ENCODE measurements around the gene TMEM132C.

Gene TMEM132C

GRCh38 chr12:128288357-128288756 lies 21.4 kb downstream of the TMEM132C start:
- no peak for DNase-seq (ENCODE audit: low read depth, low spot score)

GRCh38 chr12:128288896-128289295 lies 21.9 kb downstream of the TMEM132C start:
- no peak for DNase-seq (ENCODE audit: low read depth, low spot score)

- DNase-seq (ENCODE audit: low read depth, low spot score): no peak
Measured at GRCh38 chr12:128290938-128291337, 24.0 kb downstream of the TMEM132C start.

GRCh38 chr12:128298091-128298748 lies 31.2 kb downstream of the TMEM132C start:
- DNase-seq (ENCODE audit: low read depth, low spot score): no peak

- DNase-seq (ENCODE audit: low read depth, low spot score): no peak
Measured at GRCh38 chr12:128305336-128305892, 38.4 kb downstream of the TMEM132C start.

- DNase-seq (ENCODE audit: low read depth, low spot score): no peak
Measured at GRCh38 chr12:128307791-128308190, 40.8 kb downstream of the TMEM132C start.

GRCh38 chr12:128312661-128313060 lies 45.7 kb downstream of the TMEM132C start:
- no peak for DNase-seq (ENCODE audit: low read depth, low spot score)

- DNase-seq (ENCODE audit: low read depth, low spot score): no peak
Measured at GRCh38 chr12:128313931-128314330, 47.0 kb downstream of the TMEM132C start.

- no peak for DNase-seq (ENCODE audit: low read depth, low spot score)
Measured at GRCh38 chr12:128314611-128315010, 47.6 kb downstream of the TMEM132C start.

GRCh38 chr12:128316078-128316477 lies 49.1 kb downstream of the TMEM132C start:
- DNase-seq (ENCODE audit: low read depth, low spot score): no peak

GRCh38 chr12:128316973-128317526 lies 50.1 kb downstream of the TMEM132C start:
- DNase-seq (ENCODE audit: low read depth, low spot score): no peak

- no peak for DNase-seq (ENCODE audit: low read depth, low spot score)
Measured at GRCh38 chr12:128318341-128318740, 51.4 kb downstream of the TMEM132C start.

GRCh38 chr12:128318946-128319345 lies 52.0 kb downstream of the TMEM132C start:
- no peak for DNase-seq (ENCODE audit: low read depth, low spot score)

GRCh38 chr12:128322341-128322740 lies 55.4 kb downstream of the TMEM132C start:
- DNase-seq (ENCODE audit: low read depth, low spot score): no peak

GRCh38 chr12:128323145-128323920 lies 56.4 kb downstream of the TMEM132C start:
- no peak for DNase-seq (ENCODE audit: low read depth, low spot score)

- DNase-seq (ENCODE audit: low read depth, low spot score): no peak
Measured at GRCh38 chr12:128325646-128326045, 58.7 kb downstream of the TMEM132C start.

GRCh38 chr12:128326406-128326805 lies 59.4 kb downstream of the TMEM132C start:
- DNase-seq (ENCODE audit: low read depth, low spot score): no peak

- no peak for DNase-seq (ENCODE audit: low read depth, low spot score)
Measured at GRCh38 chr12:128328961-128329360, 62.0 kb downstream of the TMEM132C start.

GRCh38 chr12:128336204-128337070 lies 69.5 kb downstream of the TMEM132C start:
- DNase-seq (ENCODE audit: low read depth, low spot score): no peak

GRCh38 chr12:128337071-128337345 lies 70.0 kb downstream of the TMEM132C start:
- DNase-seq (ENCODE audit: low read depth, low spot score): no peak

- no peak for DNase-seq (ENCODE audit: low read depth, low spot score)
Measured at GRCh38 chr12:128337431-128338170, 70.6 kb downstream of the TMEM132C start.

All from activated naive CD8-positive, alpha-beta T cell treated with anti-CD3 and anti-CD28 coated beads, Interleukin-2, amount 50 U/mL, for 16 hours (primary cell).